ENCODE data around the gene GUCA2B. TPM values are rescaled to one million over a fixed set of nuclear protein-coding genes. Genes with fewer than 3 reads are reported as not detected.

The GUCA2B gene
- polyA plus RNA-seq, 1 donor (not counting 4 experiments of a cell fraction or from before 2014, with no cell fraction given) = not detected

GRCh38 chr1:42198251-42198650 lies 45.0 kb downstream of the GUCA2B start:
- Histone ChIP-seq H3K9me3 (ENCODE audit: control insufficient read depth, low read depth, low read length) (no peaks in the 10 kb centered on the region), H4K20me1 (ENCODE audit: control insufficient read depth, extremely low read depth, insufficient read depth, low read length) (no peaks in the 10 kb centered on the region), H3K27me3 (ENCODE audit: control insufficient read depth, extremely low read depth, insufficient read depth, low read length) (no peaks in the 10 kb centered on the region), H3K27ac (ENCODE audit: control insufficient read depth, insufficient read depth, low read length) (no peak overlapping the region), H2AFZ (ENCODE audit: control insufficient read depth, low read length) (no peak overlapping the region), H3K4me2 (ENCODE audit: control insufficient read depth, extremely low read depth, insufficient read depth, low read depth, low read length) (no peak overlapping the region), H3K4me3 (ENCODE audit: control insufficient read depth in 2 of 3, extremely low read depth in 1 of 3, insufficient read depth in 2 of 3, low read depth in 1 of 3, low read length in 3 of 3) (no peak overlapping the region), H3K36me3 (ENCODE audit: control insufficient read depth in 2 of 2, extremely low read depth in 1 of 2, insufficient read depth in 2 of 2, low read length in 2 of 2) (peaks cover 0 to 2% of the 10 kb centered on the region in 2 experiments), H3K9me1 (ENCODE audit: control insufficient read depth, extremely low read depth, insufficient read depth, low read length) (no peaks in the 10 kb centered on the region), H3K79me2 (ENCODE audit: control insufficient read depth, insufficient read depth, low read length) (no peaks in the 10 kb centered on the region), H3K9ac (ENCODE audit: control insufficient read depth, extremely low read depth, insufficient read depth, low read length) (no peak overlapping the region), H3K4me1 (ENCODE audit: control insufficient read depth, extremely low read depth, insufficient read depth, low read length) (no peaks in the 10 kb centered on the region)
- dilution Hi-C loops (cut with MboI; ENCODE audit: extremely low pct_ligation_motif_present, low sequenced_read_pairs) = no loop called here
- DNase-seq (ENCODE audit: low read depth, low spot score) = no peak
- TF ChIP-seq CTCF (optimal IDR thresholded peaks at IDR 0.05 in 1 of 3, IDR thresholded peaks at IDR 0.05 in 1 of 3, conservative IDR thresholded peaks at IDR 0.05 in 1 of 3; ENCODE audit: extremely low read depth in 1 of 3, insufficient read depth in 2 of 3, low read length in 3 of 3) (no peak), EZH2 (IDR thresholded peaks at IDR 0.05; ENCODE audit: low read length) (no peak)
- FAIRE-seq = no peak

- peaks cover 0 to 4% of the 10 kb centered on the region in 2 experiments for H3K36me3 ChIP-seq (ENCODE audit: control insufficient read depth in 2 of 2, extremely low read depth in 1 of 2, insufficient read depth in 2 of 2, low read length in 2 of 2)
- no peak overlapping the region for H3K27ac ChIP-seq (ENCODE audit: control insufficient read depth, insufficient read depth, low read length)
- H3K4me1 ChIP-seq (ENCODE audit: control insufficient read depth, extremely low read depth, insufficient read depth, low read length) = peaks cover 11% of the 10 kb centered on the region
- no peaks in the 10 kb centered on the region for H3K9me3 ChIP-seq (ENCODE audit: control insufficient read depth, low read depth, low read length)
- no peaks in the 10 kb centered on the region for H3K27me3 ChIP-seq (ENCODE audit: control insufficient read depth, extremely low read depth, insufficient read depth, low read length)
- H3K4me3 ChIP-seq (ENCODE audit: control insufficient read depth in 2 of 3, extremely low read depth in 1 of 3, insufficient read depth in 2 of 3, low read depth in 1 of 3, low read length in 3 of 3) = no peak overlapping the region
- dilution Hi-C loops (cut with MboI; ENCODE audit: extremely low pct_ligation_motif_present, low sequenced_read_pairs) = no loop called here
- H3K9me1 ChIP-seq (ENCODE audit: control insufficient read depth, extremely low read depth, insufficient read depth, low read length) = no peaks in the 10 kb centered on the region
- DNase-seq (ENCODE audit: low read depth, low spot score) = no peak
- H3K9ac ChIP-seq (ENCODE audit: control insufficient read depth, extremely low read depth, insufficient read depth, low read length) = no peak overlapping the region
- no peak overlapping the region for H2AFZ ChIP-seq (ENCODE audit: control insufficient read depth, low read length)
- peaks cover 3% of the 10 kb centered on the region for H3K79me2 ChIP-seq (ENCODE audit: control insufficient read depth, insufficient read depth, low read length)
- no peak for FAIRE-seq
- TF ChIP-seq EZH2 (IDR thresholded peaks at IDR 0.05; ENCODE audit: low read length) = no peak
- TF ChIP-seq CTCF (optimal IDR thresholded peaks at IDR 0.05 in 1 of 3, IDR thresholded peaks at IDR 0.05 in 1 of 3, conservative IDR thresholded peaks at IDR 0.05 in 1 of 3; ENCODE audit: extremely low read depth in 1 of 3, insufficient read depth in 2 of 3, low read length in 3 of 3) = no peak
- H4K20me1 ChIP-seq (ENCODE audit: control insufficient read depth, extremely low read depth, insufficient read depth, low read length) = no peaks in the 10 kb centered on the region
- H3K4me2 ChIP-seq (ENCODE audit: control insufficient read depth, extremely low read depth, insufficient read depth, low read depth, low read length) = no peak overlapping the region
Measured at GRCh38 chr1:42201986-42202385, 48.8 kb downstream of the GUCA2B start.

Other genes starting within 250 kb of the GUCA2B start
- gene HIVEP3, start 234.5 kb upstream of the GUCA2B start, polyA plus RNA-seq = 0.64 to 3.5 TPM (median 1.1 TPM) in 3 replicates
- not detected in 3 replicates for gene GUCA2A, start 11.3 kb downstream of the GUCA2B start, polyA plus RNA-seq
- 26.7 to 40.2 TPM (median 30.2 TPM) in 3 replicates for gene FOXJ3, start 181.8 kb downstream of the GUCA2B start, polyA plus RNA-seq
- gene RIMKLA, start 227.4 kb downstream of the GUCA2B start, polyA plus RNA-seq = not detected in 3 replicates

Measured in keratinocyte (primary cell).